PC-9 (cell line): Measurements from ENCODE around the gene ZFYVE27. TPM values are rescaled to one million over a fixed set of nuclear protein-coding genes. Genes with fewer than 3 reads are reported as not detected.

Source experiments
- BruUV-seq: library from RNA; stranded (reverse); fragments of 400-500 nt; replicated peaks from 2 replicates; lab custom pipeline; 2021; lab: Mats Ljungman, UMichigan
- CTCF ChIA-PET: fragments of 300-600 bp; sonication (Branson Sonifier 250); formaldehyde crosslinking; loops from one replicate; lab custom pipeline; 2022; ENCODE audit warnings: antibody characterized with exemption; lab: Charles Lee
- POLR2A ChIA-PET: fragments of 300-600 bp; sonication (Branson Sonifier 250); formaldehyde crosslinking; loops from one replicate; lab custom pipeline; 2022; ENCODE audit warnings: antibody characterized with exemption; ENCODE audit not compliant: unreplicated experiment; lab: Charles Lee
- DNase-seq, 2 experiments: peaks; one replicate each; pipeline versions ENCODE4 v3.0.0 to v3.0.0-alpha.2; 2015 to 2022; ENCODE audit warnings: mixed read lengths in 1 of 2
- H2AFZ ChIP-seq: fragments of 200-600 bp; sonication (generic); 2 replicates; pipeline ENCODE4 v1.8.1; 2017; ENCODE audit warnings: antibody characterized with exemption
- H3F3A ChIP-seq: fragments of 200-600 bp; sonication (generic); 2 replicates; pipeline ENCODE4 v1.8.1; 2017; ENCODE audit warnings: antibody characterized with exemption, mild to moderate bottlenecking, low read depth; ENCODE audit not compliant: insufficient read depth
- H3K27ac ChIP-seq: fragments of 200-600 bp; sonication (generic); 2 replicates; pipeline ENCODE4 v1.6.1; 2016; ENCODE audit warnings: mixed run types
- H3K27me3 ChIP-seq: fragments of 200-600 bp; sonication (generic); 2 replicates; pipeline ENCODE4 v1.6.1; 2016; ENCODE audit warnings: low read depth, mixed run types; ENCODE audit not compliant: insufficient read depth
- H3K36me3 ChIP-seq: fragments of 200-600 bp; sonication (generic); 2 replicates; pipeline ENCODE4 v1.6.1; 2016; ENCODE audit warnings: low read depth, mixed run types
- H3K4me1 ChIP-seq: fragments of 200-600 bp; sonication (generic); replicated peaks from 2 replicates; pipeline ENCODE4 v1.6.1; 2016; ENCODE audit warnings: mixed run types; ENCODE audit not compliant: insufficient read depth
- H3K4me2 ChIP-seq: fragments of 200-600 bp; sonication (generic); 2 replicates; pipeline ENCODE4 v1.6.1; 2017; ENCODE audit warnings: mixed run types
- H3K4me3 ChIP-seq: fragments of 200-600 bp; sonication (generic); 2 replicates; pipeline ENCODE4 v1.6.1; 2016; ENCODE audit warnings: mixed run types
- H3K79me2 ChIP-seq: fragments of 200-600 bp; sonication (generic); 2 replicates; pipeline ENCODE4 v1.6.1; 2017; ENCODE audit warnings: low read depth, mixed run types
- H3K9me2 ChIP-seq: fragments of 200-600 bp; sonication (generic); 2 replicates; pipeline ENCODE4 v1.8.1; 2017; ENCODE audit warnings: mild to moderate bottlenecking; ENCODE audit not compliant: insufficient read depth
- H3K9me3 ChIP-seq: fragments of 200-600 bp; sonication (generic); 2 replicates; pipeline ENCODE4 v1.8.1; 2016; ENCODE audit warnings: low read depth; ENCODE audit not compliant: insufficient read depth
- H4K20me1 ChIP-seq: fragments of 200-600 bp; sonication (generic); 2 replicates; pipeline ENCODE4 v1.8.1; 2017; ENCODE audit not compliant: insufficient read depth
- EZH2 ChIP-seq: fragments of 200-600 bp; sonication (generic); IDR thresholded peaks from 2 replicates; pipeline ENCODE4 v1.8.0; 2017; ENCODE audit warnings: antibody characterized with exemption, low read depth
- intact Hi-C: fragments of 100-400 bp; cut with micrococcal nuclease; formaldehyde crosslinking; loops from one replicate; pipeline ENCODE4 v1.10.0; 2022; ENCODE audit not compliant: unreplicated experiment
- total RNA-seq: library from RNA; stranded (reverse); gene quantifications from 2 replicates; pipeline ENCODE4 v1.2.3, GENCODE V29; 2021
- TF ChIP-seq, protein P1 (sequence below): fragments of 200-600 bp; sonication (generic); conservative IDR thresholded peaks from 2 replicates; pipeline ENCODE4 v1.6.1; 2017; ENCODE audit warnings: mixed run types, antibody characterized with exemption, mild to moderate bottlenecking, moderate library complexity

ZFYVE27 gene
- total RNA-seq, 1 experiment from 2014 or later: 21.6 TPM

DNA sequence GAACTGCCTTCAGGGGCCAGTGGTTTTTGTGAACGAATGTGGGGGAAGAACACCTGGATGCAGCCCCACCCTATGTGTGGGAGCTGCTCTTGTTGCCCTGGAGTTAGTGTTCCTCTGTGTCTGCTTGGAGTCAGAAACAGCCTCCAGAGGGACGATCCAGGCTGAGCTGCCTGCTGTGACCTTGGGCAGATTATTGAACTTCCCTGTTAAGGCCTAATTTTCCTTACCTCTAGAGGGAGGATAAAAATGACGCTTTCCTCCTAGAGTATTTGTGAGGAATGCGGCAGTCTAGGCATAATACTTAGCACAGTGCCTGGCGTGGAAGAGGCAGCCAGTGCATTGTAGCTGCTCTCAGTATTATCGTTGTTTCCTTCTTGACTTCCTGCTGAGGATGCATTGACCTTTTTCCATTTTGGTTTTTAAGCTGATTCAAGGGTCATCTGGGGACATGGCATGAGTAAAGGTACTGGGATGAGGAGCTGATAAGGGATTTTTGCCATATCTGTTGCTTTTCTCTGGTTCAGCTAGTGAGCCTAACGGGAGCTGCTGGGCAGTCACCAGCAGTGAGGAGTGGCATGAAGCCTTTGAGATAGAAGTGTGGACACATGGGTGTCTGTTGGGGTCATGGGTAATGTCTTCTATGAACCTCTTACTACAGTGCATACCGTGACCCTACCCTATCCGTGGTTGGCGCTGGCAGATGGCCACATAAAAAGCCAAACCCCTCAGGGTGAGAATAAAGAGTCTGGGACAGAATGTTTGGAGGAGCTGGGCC is 6.4 kb downstream of the ZFYVE27 start:
- H3K36me3 ChIP-seq: 0 out of 2 replicates have a peak, but pooled peaks cover 5% of the 10 kb centered on the region
- CTCF ChIA-PET: no interaction called here
- H3K79me2 ChIP-seq: peaks cover 23% of the 10 kb centered on the region

DNA sequence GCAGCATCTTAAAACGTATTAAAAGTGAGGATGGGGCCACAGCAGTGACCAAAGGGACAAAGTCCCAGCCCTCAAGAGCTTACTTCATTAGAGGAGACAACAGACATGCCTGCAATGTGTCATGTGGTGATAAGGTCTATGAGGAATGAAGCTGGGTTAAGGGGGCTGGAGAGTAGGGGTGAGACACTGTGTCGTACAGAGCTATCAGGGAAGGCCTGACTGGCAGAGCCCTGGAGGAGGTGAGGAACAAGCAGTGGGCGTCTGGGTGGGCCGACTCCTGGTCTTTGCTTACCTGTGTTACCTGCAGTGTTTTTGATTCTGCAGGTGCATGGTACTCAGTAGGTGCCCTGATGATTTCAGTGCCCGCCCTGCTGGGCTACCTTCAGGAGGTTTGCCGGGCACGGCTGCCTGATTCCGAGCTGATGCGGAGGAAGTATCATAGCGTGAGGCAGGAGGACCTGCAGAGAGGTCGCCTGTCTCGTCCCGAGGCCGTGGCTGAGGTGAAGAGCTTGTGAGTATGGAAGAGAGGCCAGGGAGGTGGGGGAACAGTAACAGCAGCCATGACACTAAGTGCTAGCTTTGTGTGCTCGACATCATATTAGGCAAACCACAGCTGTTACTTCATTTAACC is 7.6 kb downstream of the ZFYVE27 start:
- no peak for DNase-seq
- intact Hi-C loops: no loop called here
- Histone ChIP-seq H4K20me1 (no peaks in the 10 kb centered on the region; the same call in none of the 2 replicates), H3K27me3 (no peaks in the 10 kb centered on the region), H3K36me3 (0 out of 2 replicates have a peak, but pooled peaks cover 10% of the 10 kb centered on the region), H3K4me1 (no peaks in the 10 kb centered on the region), H3K4me3 (no peak overlapping the region), H3K4me2 (no peak overlapping the region), H3K79me2 (peaks cover 14% of the 10 kb centered on the region), H3K27ac (no peak overlapping the region), H3K9me3 (no peaks in the 10 kb centered on the region), H3F3A (no peaks in the 10 kb centered on the region), H3K9me2 (no peaks in the 10 kb centered on the region), H2AFZ (no peak overlapping the region)
- TF ChIP-seq, protein P1, sequence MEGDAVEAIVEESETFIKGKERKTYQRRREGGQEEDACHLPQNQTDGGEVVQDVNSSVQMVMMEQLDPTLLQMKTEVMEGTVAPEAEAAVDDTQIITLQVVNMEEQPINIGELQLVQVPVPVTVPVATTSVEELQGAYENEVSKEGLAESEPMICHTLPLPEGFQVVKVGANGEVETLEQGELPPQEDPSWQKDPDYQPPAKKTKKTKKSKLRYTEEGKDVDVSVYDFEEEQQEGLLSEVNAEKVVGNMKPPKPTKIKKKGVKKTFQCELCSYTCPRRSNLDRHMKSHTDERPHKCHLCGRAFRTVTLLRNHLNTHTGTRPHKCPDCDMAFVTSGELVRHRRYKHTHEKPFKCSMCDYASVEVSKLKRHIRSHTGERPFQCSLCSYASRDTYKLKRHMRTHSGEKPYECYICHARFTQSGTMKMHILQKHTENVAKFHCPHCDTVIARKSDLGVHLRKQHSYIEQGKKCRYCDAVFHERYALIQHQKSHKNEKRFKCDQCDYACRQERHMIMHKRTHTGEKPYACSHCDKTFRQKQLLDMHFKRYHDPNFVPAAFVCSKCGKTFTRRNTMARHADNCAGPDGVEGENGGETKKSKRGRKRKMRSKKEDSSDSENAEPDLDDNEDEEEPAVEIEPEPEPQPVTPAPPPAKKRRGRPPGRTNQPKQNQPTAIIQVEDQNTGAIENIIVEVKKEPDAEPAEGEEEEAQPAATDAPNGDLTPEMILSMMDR: no peak
- no peak for TF ChIP-seq EZH2
- CTCF ChIA-PET: no interaction called here
- POLR2A ChIA-PET: interaction anchor here (0.6 kb wide), 1 partner anchor 341 kb away, joined by 3 read pairs; no protein-coding TSS in a partner anchor
- BruUV-seq: no TSS peak

More for the DNA sequence above, 6.4 kb downstream of the ZFYVE27 start:
- no peak overlapping the region for H3K4me2 ChIP-seq
- H4K20me1 ChIP-seq: no peaks in the 10 kb centered on the region; the same call in none of the 2 replicates
- no TSS peak for BruUV-seq
- no peak for DNase-seq
- H3K9me3 ChIP-seq: no peaks in the 10 kb centered on the region
- peaks cover 3% of the 10 kb centered on the region; the same call in 1 of the 2 replicates for H3K4me1 ChIP-seq
- H3K4me3 ChIP-seq: no peak overlapping the region
- no peak overlapping the region for H2AFZ ChIP-seq
- intact Hi-C loops: no loop called here
- no peaks in the 10 kb centered on the region for H3K27me3 ChIP-seq
- TF ChIP-seq, protein P1: no peak
- TF ChIP-seq EZH2: no peak
- H3K27ac ChIP-seq: no peak overlapping the region
- H3F3A ChIP-seq: no peaks in the 10 kb centered on the region
- POLR2A ChIA-PET: interaction anchor here (0.7 kb wide), 1 partner anchor 59 kb away, joined by 3 read pairs; no protein-coding TSS in a partner anchor
- H3K9me2 ChIP-seq: no peaks in the 10 kb centered on the region

DNA sequence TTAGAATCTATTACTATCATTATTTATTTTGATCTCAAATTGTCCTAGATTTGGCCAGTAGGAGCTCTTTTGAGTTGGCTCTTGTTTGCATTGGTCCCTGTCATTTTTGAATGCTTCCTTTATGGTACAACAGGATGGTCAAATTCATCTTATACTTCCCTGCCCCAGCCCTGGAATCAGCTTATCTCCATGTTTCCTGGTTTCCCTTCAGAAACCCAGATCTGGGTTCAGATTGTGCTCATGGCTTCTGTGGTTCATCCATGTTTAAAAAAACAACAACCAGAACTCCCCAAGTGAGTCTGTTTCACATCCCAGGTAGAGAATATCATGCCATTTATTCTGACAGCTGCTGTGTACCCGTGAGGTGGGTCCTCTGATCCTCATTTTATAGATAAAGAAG is 10.6 kb downstream of the ZFYVE27 start:
- ChIA-PET POLR2A (no interaction called here), CTCF (no interaction called here)
- Histone ChIP-seq H3K27ac (no peak overlapping the region), H3K4me2 (no peak overlapping the region), H3K9me3 (no peaks in the 10 kb centered on the region), H3K4me1 (no peaks in the 10 kb centered on the region), H3K27me3 (no peaks in the 10 kb centered on the region), H3K36me3 (0 out of 2 replicates have a peak, but pooled peaks cover 6% of the 10 kb centered on the region), H3F3A (no peaks in the 10 kb centered on the region), H4K20me1 (no peaks in the 10 kb centered on the region; the same call in 1 of the 2 replicates), H3K79me2 (no peaks in the 10 kb centered on the region), H2AFZ (no peak overlapping the region), H3K9me2 (no peaks in the 10 kb centered on the region), H3K4me3 (no peak overlapping the region)
- no TSS peak for BruUV-seq
- DNase-seq: no peak
- intact Hi-C loops: no loop called here
- TF ChIP-seq EZH2: no peak
- TF ChIP-seq, protein P1: no peak
